ENCODE results near the gene TMEM183A.

TMEM183A gene

GRCh38 chr1:203052601-203053000 is 45.4 kb downstream of the TMEM183A start:
- Histone ChIP-seq H3K9ac (ENCODE audit: low read length) (no peak overlapping the region), H3K27me3 (replicated peaks; ENCODE audit: insufficient read depth, low read length) (no peaks in the 10 kb centered on the region), H4K20me1 (ENCODE audit: insufficient read depth, low read length) (no peaks in the 10 kb centered on the region), H3K27ac (ENCODE audit: low read length) (no peak overlapping the region), H2AFZ (ENCODE audit: low read length) (no peak overlapping the region), H3K9me2 (replicated peaks; ENCODE audit: insufficient read depth, low read length) (no peaks in the 10 kb centered on the region), H3K79me2 (ENCODE audit: low read length) (no peaks in the 10 kb centered on the region), H3K36me3 (replicated peaks; ENCODE audit: insufficient read depth, low read length) (no peaks in the 10 kb centered on the region), H3K9me3 (replicated peaks; ENCODE audit: insufficient read depth, low read length) (no peaks in the 10 kb centered on the region), H3K4me2 (ENCODE audit: low read depth, low read length) (no peak overlapping the region), H3F3A (ENCODE audit: insufficient read depth, low read length) (no peaks in the 10 kb centered on the region), H3K4me1 (ENCODE audit: low read length) (no peaks in the 10 kb centered on the region), H3K4me3 (ENCODE audit: low read length) (no peak overlapping the region)
- TF ChIP-seq CTCF (IDR thresholded peaks at IDR 0.05; ENCODE audit: low read length) (no peak), EZH2 (optimal IDR thresholded peaks at IDR 0.05; ENCODE audit: low read depth, low read length) (no peak), EZH2phosphoT487 (IDR thresholded peaks at IDR 0.05; ENCODE audit: low read length) (no peak)
- no peak for DNase-seq

GRCh38 chr1:203054184-203054583 is 47.0 kb downstream of the TMEM183A start:
- no peak for TF ChIP-seq EZH2phosphoT487 (IDR thresholded peaks at IDR 0.05; ENCODE audit: low read length)
- TF ChIP-seq CTCF (IDR thresholded peaks at IDR 0.05; ENCODE audit: low read length): no peak
- TF ChIP-seq EZH2 (optimal IDR thresholded peaks at IDR 0.05; ENCODE audit: low read depth, low read length): no peak
- H3K27ac ChIP-seq (ENCODE audit: low read length): no peak overlapping the region

GRCh38 chr1:203054642-203055041 is 47.5 kb downstream of the TMEM183A start:
- no peaks in the 10 kb centered on the region for H3K4me1 ChIP-seq (ENCODE audit: low read length)
- DNase-seq: no peak
- TF ChIP-seq EZH2 (optimal IDR thresholded peaks at IDR 0.05; ENCODE audit: low read depth, low read length): no peak
- no peak for TF ChIP-seq EZH2phosphoT487 (IDR thresholded peaks at IDR 0.05; ENCODE audit: low read length)
- no peak for TF ChIP-seq CTCF (IDR thresholded peaks at IDR 0.05; ENCODE audit: low read length)
- H3K79me2 ChIP-seq (ENCODE audit: low read length): no peaks in the 10 kb centered on the region
- H4K20me1 ChIP-seq (ENCODE audit: insufficient read depth, low read length): no peaks in the 10 kb centered on the region
- H3K4me3 ChIP-seq (ENCODE audit: low read length): no peak overlapping the region
- no peak overlapping the region for H3K9ac ChIP-seq (ENCODE audit: low read length)
- no peaks in the 10 kb centered on the region for H3K27me3 ChIP-seq (replicated peaks; ENCODE audit: insufficient read depth, low read length)
- no peaks in the 10 kb centered on the region for H3F3A ChIP-seq (ENCODE audit: insufficient read depth, low read length)
- H3K9me2 ChIP-seq (replicated peaks; ENCODE audit: insufficient read depth, low read length): no peaks in the 10 kb centered on the region
- no peaks in the 10 kb centered on the region for H3K9me3 ChIP-seq (replicated peaks; ENCODE audit: insufficient read depth, low read length)
- no peak overlapping the region for H3K27ac ChIP-seq (ENCODE audit: low read length)
- no peak overlapping the region for H2AFZ ChIP-seq (ENCODE audit: low read length)
- no peak overlapping the region for H3K4me2 ChIP-seq (ENCODE audit: low read depth, low read length)
- no peaks in the 10 kb centered on the region for H3K36me3 ChIP-seq (replicated peaks; ENCODE audit: insufficient read depth, low read length)

More at GRCh38 chr1:203054184-203054583, 47.0 kb downstream of the TMEM183A start:
- no peaks in the 10 kb centered on the region for H3K79me2 ChIP-seq (ENCODE audit: low read length)
- H3K36me3 ChIP-seq (replicated peaks; ENCODE audit: insufficient read depth, low read length): no peaks in the 10 kb centered on the region
- H4K20me1 ChIP-seq (ENCODE audit: insufficient read depth, low read length): no peaks in the 10 kb centered on the region
- no peaks in the 10 kb centered on the region for H3K4me1 ChIP-seq (ENCODE audit: low read length)
- no peak overlapping the region for H3K9ac ChIP-seq (ENCODE audit: low read length)
- no peak overlapping the region for H2AFZ ChIP-seq (ENCODE audit: low read length)
- H3F3A ChIP-seq (ENCODE audit: insufficient read depth, low read length): no peaks in the 10 kb centered on the region
- H3K27me3 ChIP-seq (replicated peaks; ENCODE audit: insufficient read depth, low read length): no peaks in the 10 kb centered on the region
- H3K9me3 ChIP-seq (replicated peaks; ENCODE audit: insufficient read depth, low read length): no peaks in the 10 kb centered on the region
- H3K4me2 ChIP-seq (ENCODE audit: low read depth, low read length): no peak overlapping the region
- no peaks in the 10 kb centered on the region for H3K9me2 ChIP-seq (replicated peaks; ENCODE audit: insufficient read depth, low read length)
- no peak overlapping the region for H3K4me3 ChIP-seq (ENCODE audit: low read length)
- no peak for DNase-seq

All from MM.1S (cell line).